NCI-H1930 (cell line): ENCODE results near the gene OSTF1.

Experiments used
- DNase-seq, 2 experiments: peaks; one replicate each; lab custom pipeline; 2025; lab: John Stamatoyannopoulos, UW

OSTF1 gene

DNA sequence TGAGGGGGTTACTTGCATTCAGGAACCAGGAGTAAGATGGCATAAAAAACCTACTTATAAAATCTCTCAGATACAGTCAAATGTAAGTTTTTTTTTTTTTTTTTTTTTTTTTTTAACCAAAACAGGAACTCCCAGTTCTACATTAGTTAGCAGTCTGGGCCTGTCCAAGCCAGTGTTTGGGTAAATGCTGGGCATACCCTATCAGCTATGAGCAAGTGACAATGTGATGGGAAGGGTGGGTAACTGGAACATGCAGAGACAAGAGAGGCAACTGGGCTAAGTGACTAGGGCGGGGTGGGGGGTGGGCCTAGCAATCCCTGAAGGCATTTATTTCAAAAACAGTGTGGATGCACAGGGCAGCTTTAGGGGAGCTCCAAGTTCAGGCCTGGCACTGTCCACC is 2.7 kb upstream of the OSTF1 start:
- no peak for DNase-seq

DNA sequence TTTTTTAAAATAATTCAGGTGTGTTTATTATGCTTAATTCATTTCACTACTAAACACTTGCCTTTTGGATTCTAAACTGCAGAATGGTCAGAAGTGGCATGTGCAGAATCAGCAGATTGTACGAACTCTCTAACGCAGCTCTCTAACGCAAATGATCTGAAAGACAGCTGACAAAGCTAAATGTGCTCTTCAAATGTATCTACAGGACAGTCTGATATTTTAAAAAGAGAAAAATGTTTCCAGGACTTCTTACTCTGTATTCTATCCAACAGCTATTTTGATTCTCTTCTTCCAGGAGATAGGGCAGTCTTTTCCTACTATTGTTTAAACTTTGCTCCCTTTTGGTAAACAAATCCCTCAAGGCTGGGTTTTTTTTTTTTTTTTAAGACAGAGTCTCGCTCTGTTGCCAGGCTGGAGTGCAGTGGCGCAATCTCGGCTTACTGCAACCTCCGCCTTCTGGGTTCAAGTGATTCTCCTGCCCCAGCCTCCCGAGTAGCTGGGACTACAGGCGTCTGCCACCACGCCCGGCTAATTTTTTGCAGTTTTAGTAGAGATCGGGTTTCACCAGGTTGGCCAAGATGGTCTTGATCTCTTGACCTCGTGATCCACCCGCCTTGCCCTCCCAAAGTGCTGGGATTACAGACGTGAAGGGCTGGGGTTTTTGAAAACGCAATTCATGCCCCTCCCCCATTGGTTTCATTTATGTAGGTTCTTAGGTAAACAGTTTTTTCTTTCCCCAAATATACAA is 1.6 kb upstream of the OSTF1 start:
- no peak for DNase-seq

DNA sequence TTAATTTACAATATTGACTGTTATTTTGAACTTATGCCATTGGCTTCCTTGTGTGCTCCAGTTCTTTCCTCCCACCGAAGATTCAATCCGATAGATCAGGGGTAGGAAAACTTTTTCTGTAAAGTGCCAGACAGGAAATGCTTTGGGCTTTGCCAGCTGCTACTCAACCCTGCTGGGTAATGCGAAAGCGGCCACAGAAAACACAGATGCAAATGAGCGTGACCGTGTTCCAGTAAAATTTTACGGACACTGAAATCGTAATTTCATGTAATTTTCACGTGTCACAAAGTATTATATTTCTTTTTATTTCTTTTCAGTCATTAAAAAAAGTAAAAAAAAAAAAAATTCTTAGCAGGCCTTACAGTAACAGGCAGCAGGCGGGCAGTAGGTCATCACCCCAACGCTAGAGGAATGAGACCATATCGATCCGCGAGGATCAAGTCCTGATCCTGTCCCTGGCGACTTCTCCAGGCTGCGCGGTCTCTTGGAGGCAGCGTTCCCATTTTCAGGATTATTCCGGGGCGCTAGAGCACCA is 958 bp upstream of the OSTF1 start:
- DNase-seq, result no peak

DNA sequence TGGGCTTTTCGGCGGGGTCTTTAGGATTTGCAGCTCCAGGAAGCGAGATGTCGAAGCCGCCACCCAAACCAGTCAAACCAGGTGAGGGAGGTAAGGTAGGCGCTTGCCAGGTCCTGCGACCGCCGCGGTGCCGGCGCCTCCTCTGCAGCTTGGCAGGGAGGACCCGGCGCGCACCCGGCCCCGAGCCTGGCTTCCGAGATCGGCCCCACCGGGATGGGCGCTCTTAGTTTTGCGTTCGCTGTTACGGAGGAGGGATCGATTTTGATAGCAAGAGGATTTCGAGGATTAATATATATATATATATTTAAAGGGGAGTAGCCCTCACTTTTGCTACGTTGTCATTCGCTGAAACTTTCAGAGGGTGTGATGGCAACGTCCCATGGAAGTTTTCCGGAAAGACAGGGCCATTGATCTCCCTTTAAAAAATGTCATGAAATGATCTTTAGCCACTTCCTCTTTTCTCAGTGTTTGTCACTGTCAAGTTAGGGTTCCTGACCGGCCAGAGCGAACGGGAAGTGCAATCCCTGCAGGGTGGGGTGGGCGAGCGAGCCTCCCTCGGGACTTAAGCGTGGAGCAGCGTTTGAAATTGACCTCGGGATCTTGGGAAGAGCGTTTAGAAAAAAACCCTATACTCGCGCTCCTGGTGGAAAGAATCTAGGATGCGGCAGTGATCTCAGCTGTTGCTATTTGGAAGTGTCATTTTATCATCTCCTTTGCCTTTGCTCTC is 495 bp downstream of the OSTF1 start:
- DNase-seq, result peak; percentile 40 to 43

DNA sequence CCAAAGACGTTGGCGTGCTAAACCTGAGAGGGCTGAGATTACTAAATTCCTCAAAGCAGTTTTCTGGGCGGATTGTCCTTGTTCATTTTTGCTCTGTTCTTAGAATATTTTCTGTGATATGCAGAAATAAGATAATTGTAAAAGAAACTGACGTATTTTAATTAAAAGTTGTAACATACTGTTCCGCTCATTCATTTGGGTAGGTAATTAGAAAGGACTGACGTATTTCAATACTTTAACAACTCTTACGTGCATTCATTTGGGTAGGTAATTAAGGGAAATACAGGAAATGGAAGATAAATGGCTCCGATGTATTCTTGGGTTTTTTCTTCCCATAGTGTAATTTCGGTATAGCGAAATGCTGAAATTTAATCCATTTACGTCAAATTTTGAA is 1.1 kb downstream of the OSTF1 start:
- no peak for DNase-seq

DNA sequence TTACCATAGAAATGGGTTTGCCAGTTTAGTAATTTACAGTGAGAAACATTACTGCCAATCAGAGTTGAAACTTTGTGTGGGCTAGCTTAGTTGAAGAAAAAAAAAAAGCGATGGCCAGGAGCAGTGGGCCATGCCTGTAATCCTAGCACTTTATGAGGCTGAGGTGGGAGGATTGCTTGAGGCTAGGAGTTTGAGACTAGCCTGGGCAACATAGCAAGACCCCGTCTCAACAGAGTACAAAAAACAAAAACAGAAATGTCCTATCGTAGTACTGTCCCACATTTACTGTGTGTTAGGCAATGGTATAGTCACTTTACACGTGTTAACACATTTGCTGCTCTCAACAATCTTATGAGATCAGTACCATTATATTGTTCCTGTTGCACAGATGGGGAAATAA is 2.3 kb downstream of the OSTF1 start:
- no peak for DNase-seq

DNA sequence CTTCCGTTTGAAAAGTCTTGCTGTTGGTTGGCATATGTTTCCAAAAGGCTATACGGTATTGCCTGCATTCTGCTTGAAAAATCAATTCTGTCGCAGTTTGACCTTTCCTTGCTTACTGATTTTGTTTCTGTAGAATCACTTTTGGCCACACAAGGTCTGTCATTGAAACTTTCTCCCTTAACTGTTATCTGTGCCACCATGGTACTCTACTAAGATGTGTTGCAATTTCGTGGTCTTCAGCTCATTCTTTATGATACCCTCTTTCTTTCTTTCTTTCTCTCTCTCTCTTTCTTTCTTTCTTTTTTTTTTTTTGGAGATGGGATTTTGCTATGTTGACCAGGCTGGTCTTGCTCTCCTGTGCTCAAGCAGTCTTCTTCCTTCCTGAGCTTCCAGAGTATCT is 4.5 kb downstream of the OSTF1 start:
- no peak for DNase-seq

DNA sequence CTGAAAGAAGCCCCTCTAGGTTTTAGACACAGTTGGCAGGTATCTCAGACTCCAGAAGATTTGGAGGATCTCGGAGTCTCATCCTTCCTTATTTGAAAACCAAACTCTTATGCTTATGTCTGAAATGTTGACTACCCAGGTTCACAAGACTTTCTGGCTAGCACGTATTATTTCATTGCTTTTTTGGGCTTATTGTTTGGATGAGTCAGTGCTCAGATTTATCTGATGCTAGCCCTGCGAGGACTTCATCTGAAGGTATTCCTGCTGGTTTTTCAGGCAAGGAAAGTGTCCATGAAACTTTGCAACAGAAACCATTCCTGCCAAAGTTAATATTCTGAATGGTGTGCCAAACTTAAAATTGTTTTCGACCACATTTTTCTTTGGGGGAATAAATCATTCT is 8.5 kb downstream of the OSTF1 start:
- DNase-seq, result no peak

DNA sequence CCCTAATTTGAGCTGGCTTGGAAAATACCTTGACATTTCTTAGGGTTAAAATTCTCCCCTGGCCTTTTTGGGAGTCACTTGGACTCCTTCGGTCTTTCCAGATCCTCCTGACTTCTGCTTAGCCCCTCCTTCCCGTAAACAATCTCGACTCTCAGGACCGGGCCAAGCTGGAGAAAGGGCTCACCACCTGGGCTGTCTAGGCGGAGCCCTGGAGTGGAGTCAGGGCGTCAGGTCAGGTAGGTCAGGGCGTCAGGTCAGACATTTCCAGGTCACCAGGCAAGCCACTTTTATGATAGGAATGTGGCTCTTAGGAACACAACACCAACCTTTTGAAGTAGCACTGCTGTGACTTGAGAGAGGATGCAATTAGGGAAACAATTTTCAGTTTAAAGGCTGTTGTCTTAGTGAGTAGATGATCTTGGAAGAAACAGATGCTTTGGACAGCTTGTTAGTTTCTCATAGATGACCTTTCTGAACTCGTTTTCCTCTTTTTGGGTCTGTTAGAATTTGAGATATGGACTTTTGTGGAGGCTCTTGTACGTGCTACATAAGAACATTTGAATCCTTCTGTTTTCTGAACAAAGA is 12.8 kb downstream of the OSTF1 start:
- DNase-seq, result no peak

DNA sequence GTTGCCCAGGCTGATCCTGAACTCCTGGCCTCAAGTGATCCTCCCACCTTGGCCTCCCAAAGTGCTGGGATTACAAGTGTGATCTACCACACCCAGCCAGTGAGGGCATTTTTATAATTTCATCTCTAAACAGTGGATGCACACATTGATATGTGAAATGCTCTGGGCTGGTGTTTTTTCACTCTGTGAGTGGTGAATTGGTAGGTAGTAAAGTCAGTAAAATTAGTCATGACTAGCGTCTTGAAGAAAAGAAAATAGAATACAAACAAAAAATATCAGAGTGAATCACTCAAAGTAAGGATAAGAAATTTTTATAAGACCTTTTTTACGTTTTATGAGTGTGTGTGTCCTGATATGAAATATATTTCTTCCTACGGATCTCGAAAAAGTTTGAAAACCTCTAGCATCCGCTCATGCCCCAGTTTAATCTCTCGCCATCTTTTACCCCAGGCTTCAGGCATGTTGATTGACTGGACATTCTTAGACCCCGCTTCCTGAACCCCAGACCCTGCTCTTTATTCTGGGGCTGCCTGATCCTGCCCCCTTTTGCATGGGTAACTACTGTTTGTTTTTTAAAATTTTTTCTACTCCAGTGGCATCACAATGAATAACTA is 14.0 kb downstream of the OSTF1 start:
- DNase-seq, result no peak

DNA sequence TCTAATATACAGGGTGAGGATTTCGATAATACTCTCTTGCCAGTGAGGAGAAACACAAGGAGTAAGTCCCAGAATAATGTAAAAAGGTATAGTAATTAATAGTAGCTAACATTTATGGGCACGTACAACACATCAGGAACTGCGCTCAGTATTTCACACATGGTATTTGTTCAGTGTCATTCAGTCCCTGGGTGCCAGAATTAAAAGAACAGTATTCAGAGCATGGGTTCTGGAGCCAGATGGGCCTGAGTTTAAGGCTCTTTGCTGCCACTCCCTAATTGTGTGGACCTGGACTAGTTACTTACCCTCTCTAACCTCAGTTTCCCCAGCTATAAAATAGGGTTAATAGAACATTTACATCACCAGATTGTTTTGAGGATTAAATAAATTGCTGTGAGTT is 16.3 kb downstream of the OSTF1 start:
- no peak for DNase-seq

DNA sequence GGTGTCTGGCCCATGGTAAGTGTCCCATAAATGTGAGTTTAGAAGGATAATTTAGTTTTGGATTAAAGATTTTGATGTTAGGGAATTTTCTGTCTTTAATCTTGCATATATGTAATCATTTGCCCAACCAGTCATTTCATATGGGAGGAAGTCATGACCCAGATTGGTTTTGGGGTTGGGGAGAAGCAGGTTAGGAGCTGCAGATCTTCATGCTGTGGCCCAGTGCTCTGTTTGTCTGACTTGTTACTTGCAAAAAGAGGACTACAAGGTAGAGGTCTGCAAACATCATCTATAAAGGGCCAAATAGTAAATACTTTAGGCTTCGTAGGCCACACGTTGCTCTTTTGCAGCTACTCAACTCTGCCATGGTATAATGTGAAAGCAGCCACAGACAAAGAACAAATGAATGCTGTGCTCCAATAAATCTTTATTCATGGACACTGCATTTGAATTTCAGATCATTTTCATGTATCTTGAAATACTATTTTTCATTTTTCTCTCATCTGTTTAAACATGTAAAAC is 16.8 kb downstream of the OSTF1 start:
- no peak for DNase-seq

DNA sequence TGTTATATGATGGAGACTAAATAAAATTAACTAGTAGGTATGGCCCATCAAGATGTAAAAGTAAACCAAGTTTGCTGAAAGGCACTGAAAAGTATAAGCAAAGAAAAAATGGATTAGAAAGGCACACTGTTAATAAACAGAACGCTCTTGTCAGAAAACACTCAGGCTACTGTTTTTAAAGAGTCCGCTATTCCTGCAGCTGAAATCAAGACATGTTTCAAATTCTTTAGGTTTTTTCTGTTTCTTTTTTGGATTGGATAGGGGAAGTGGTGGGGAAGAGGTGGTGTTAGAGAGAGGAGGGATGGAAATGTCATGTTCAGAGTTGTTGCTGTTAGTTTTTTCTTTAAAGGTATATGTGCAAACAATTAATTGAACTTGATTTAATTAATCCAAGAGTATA is 17.5 kb downstream of the OSTF1 start:
- DNase-seq, result no peak

DNA sequence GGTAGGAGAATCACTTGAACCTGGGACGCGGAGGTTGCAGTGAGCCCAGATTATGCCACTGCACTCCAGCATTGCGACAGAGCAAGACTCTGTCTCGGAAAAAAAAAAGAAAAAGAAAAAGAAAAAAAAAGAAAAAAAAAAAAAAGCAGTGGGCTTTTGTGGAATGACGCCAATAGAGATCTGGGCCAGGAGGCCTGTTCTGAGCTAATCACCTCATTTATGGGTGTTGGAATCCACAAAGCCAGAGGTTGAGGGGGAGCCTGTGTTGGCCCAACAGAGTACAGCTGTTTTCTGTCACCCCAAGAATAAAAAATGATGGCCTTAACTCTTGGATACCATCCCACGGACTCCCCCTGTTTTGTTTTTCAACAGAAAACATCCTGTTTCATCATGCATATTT is 18.5 kb downstream of the OSTF1 start:
- DNase-seq, result no peak

DNA sequence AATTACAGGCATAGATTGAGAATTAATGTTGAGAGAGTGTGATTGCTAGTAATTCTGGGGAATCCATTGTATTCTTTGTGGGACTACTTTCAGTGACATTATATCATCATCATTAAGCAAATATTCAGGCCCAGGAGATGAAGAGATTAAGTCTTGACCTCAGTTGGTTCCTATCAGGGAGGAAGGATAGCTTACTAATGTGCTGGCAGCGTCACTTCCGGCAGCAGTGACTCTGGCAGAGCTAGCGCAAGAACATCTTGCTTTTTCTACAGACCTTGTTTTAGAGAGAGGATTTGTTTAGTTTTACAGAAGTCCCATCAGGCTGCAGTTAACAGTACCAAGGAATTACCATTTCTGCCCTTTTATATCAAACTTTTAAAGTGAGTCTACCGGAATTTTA is 20.3 kb downstream of the OSTF1 start:
- DNase-seq, result no peak

DNA sequence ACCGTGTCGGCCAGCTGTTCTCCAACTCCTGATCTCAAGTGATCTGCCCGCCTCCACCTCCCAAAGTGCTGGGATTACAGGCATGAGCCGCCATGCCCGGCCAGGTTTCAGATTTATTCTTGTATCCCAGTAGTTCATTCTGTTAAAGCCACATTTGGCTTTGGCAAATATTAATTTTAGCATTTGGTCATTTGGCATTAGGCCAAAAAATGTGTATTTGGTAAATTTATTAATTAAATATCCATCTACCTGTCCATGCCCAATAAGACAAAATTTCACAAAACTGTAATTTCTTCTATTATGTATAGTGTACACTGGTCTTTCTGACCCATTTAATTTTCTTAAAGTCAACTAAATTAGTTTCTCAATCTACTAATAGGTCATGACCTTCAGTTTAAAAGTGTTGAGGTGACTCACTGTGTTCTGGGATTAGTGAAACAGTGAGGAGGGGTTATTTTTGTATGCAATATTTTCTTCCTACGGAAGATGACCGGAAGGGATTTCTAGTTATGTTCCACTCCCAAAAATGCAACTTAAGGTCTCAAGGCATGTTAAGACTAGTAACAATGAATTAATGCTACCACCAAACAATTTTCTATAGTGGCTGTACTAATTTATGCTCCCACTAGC is 21.0 kb downstream of the OSTF1 start:
- no peak for DNase-seq

DNA sequence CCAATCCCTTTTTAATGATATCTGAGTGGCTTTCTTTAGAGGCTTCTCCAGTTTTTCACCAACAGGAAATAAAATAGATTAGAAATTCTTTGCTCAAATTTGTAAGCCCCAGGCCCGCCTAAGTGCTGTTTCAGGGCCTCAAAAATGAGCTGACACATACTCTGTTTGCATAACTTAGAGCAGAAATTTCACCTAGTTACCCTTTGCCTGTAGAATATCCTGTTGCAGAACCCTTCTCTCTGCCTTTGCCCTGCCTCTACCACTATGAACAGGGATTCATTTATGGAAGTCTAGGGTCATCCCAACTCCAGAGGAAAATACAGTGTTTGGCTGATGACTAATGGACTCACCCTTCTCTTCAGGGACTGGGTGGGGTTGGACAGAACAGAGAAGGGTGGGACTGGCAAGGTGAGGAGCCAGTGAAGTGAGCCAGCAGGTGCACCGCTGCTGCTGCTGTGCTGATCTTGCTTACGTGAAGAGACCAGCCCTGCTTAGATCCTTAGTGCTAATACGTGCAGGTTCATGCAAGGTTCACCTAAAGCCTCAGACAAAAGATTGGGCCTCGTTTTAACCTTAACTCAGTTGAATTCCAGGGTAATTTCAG is 22.8 kb downstream of the OSTF1 start:
- DNase-seq, result no peak

DNA sequence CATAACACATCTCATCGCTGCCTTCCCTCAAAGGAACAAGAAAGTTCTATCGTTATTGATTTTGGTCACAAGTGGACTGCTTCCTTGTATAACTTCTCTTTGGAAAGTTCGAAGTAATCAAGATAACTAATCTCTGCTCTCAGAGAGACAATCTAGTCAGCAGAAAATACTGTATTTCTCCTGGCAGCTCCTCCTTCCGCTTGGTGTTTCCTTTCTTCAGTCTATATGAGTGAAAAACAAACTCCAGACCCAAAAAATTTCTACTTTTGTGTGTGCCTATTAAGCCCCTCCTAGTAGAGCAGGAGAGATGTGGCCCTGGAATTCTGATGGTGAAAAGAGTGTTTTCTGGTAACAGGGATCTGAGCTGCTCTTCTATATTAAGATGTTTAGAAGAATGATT is 24.5 kb downstream of the OSTF1 start:
- no peak for DNase-seq

DNA sequence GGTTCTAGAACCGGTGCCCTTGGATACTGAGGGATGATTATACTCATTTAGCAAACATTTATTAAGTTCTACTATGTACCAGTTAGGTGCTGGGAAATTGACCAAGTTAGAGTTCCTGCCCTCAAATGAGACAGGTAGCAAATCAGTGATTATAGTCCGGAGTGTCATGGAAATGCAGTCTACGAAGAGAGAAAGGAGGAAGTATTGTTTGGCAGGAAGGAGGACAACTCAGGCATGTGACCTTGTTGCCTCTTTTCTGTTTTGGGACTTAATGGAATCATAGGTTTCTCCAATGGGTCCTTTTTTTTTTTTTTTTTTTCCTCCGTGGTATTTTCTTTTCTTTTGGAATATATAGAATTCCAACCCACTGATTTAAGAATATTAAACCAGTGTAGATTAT is 28.0 kb downstream of the OSTF1 start:
- no peak for DNase-seq

DNA sequence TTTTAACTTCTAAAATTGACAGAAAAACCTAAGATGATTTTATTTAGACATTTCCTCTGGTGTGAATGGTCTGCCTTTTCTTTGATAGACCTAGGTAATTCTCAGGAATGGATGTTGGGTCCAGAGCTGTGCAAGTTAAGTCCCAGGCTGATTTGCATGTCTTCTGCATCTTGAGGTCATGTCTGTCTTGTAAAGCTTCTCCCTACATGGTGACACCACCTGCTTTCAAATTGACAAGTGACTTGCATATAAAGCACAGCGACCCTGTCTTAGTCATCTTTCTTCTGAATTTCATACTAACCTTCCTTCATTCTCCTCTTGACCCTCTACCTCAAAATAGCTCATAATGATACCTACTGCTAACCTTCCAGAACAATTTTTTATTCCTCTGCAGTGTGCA is 29.2 kb downstream of the OSTF1 start:
- DNase-seq, result no peak

DNA sequence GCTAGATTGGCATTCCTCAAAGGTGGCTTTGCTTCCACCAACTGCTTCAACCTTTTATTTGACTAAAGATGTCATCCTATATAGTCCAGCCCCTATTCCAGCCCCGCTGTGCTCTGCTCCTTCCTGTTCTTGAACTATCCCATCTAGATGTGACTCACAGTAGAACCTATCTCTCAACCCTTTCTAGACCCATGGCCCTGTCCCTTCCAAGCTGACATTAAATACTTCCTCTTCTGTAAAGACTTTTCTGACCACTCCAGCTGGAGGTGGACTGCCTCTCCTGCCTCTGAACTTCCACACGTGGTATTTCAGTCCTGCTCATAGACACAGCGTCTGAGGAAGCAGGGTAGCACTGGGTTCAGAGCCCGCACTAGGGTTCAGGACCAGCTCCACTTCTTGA is 32.4 kb downstream of the OSTF1 start:
- DNase-seq, result no peak
